ENCODE results near the gene CUX1.

- no peak for TF ChIP-seq POLR2A (IDR thresholded peaks at IDR 0.05)
- no peak for TF ChIP-seq CTCF (IDR thresholded peaks at IDR 0.05)
These were observed 64.6 kb downstream of the CUX1 start for GRCh38 chr7:101882005-101882421.

Measured in ovary (tissue), 3 donors.